ENCODE results near the gene YBX2.

Gene YBX2

DNA sequence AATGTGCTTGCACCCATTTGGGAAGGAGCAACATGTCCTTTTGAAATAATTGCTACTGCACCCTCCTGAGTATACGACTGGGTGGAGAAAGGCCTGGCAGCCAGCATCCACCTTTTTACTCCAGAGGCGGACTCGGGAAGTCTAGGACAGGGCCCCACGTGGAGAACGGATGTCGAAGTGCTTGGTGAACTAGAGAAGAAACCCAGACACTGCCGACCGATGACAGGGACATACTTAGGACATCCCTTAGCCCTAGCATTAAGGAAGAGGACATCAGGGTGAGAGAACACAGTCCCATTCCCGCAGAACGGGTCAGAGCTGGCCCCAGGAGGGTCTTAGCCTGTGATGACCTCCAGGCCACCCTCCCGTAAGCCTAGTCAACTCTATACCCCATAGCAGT, 3.8 kb downstream of the YBX2 start:
- no peak for DNase-seq (ENCODE audit: low read depth in 1 of 2, low spot score in 1 of 2)
- H3K27ac ChIP-seq (replicated peaks) = no peak overlapping the region
- TF ChIP-seq, protein P1, sequence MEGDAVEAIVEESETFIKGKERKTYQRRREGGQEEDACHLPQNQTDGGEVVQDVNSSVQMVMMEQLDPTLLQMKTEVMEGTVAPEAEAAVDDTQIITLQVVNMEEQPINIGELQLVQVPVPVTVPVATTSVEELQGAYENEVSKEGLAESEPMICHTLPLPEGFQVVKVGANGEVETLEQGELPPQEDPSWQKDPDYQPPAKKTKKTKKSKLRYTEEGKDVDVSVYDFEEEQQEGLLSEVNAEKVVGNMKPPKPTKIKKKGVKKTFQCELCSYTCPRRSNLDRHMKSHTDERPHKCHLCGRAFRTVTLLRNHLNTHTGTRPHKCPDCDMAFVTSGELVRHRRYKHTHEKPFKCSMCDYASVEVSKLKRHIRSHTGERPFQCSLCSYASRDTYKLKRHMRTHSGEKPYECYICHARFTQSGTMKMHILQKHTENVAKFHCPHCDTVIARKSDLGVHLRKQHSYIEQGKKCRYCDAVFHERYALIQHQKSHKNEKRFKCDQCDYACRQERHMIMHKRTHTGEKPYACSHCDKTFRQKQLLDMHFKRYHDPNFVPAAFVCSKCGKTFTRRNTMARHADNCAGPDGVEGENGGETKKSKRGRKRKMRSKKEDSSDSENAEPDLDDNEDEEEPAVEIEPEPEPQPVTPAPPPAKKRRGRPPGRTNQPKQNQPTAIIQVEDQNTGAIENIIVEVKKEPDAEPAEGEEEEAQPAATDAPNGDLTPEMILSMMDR (IDR thresholded peaks at IDR 0.05; ENCODE audit: insufficient read depth, low read length) = no peak
- TF ChIP-seq, protein P2, sequence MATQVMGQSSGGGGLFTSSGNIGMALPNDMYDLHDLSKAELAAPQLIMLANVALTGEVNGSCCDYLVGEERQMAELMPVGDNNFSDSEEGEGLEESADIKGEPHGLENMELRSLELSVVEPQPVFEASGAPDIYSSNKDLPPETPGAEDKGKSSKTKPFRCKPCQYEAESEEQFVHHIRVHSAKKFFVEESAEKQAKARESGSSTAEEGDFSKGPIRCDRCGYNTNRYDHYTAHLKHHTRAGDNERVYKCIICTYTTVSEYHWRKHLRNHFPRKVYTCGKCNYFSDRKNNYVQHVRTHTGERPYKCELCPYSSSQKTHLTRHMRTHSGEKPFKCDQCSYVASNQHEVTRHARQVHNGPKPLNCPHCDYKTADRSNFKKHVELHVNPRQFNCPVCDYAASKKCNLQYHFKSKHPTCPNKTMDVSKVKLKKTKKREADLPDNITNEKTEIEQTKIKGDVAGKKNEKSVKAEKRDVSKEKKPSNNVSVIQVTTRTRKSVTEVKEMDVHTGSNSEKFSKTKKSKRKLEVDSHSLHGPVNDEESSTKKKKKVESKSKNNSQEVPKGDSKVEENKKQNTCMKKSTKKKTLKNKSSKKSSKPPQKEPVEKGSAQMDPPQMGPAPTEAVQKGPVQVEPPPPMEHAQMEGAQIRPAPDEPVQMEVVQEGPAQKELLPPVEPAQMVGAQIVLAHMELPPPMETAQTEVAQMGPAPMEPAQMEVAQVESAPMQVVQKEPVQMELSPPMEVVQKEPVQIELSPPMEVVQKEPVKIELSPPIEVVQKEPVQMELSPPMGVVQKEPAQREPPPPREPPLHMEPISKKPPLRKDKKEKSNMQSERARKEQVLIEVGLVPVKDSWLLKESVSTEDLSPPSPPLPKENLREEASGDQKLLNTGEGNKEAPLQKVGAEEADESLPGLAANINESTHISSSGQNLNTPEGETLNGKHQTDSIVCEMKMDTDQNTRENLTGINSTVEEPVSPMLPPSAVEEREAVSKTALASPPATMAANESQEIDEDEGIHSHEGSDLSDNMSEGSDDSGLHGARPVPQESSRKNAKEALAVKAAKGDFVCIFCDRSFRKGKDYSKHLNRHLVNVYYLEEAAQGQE (IDR thresholded peaks at IDR 0.05; ENCODE audit: insufficient replicate concordance, low read depth) = no peak
- TF ChIP-seq GABPA (IDR thresholded peaks at IDR 0.05; ENCODE audit: low read depth) (no peak), POLR2AphosphoS5 (IDR thresholded peaks at IDR 0.05; ENCODE audit: low read depth) (no peak), SPI1 (IDR thresholded peaks at IDR 0.05; ENCODE audit: borderline replicate concordance, low read depth) (no peak)
- H3K27me3 ChIP-seq (ENCODE audit: insufficient read depth, poor library complexity, severe bottlenecking) = peaks cover 2% of the 10 kb centered on the region
- no peak overlapping the region for H3K4me3 ChIP-seq (replicated peaks; ENCODE audit: insufficient read depth, low read length)

DNA sequence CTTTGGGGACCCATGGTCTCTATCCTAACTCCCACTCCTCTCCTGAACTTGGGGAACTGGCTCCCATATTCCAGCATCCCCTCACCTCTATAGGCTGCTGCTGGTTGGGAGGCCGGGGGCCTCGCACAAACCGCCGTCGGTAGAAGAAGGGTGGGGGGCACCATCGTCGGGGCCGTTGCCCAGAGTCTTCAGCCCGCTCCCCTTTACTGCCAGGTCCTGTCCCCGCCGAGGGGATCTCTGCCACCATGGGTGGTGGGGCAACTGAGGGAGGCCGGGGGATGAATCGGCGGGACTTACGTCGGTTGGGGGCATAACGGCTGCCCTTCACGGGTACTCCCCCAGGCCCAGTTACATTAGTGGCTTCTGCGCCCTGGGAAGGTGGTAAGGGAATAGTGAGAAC, 4.3 kb downstream of the YBX2 start:
- Histone ChIP-seq H3K27me3 (ENCODE audit: insufficient read depth, poor library complexity, severe bottlenecking) (peaks cover 2% of the 10 kb centered on the region), H3K4me3 (replicated peaks; ENCODE audit: insufficient read depth, low read length) (no peak overlapping the region), H3K27ac (replicated peaks) (no peak overlapping the region)
- DNase-seq (ENCODE audit: low read depth in 1 of 2, low spot score in 1 of 2) = no peak
- TF ChIP-seq, protein P2 (IDR thresholded peaks at IDR 0.05; ENCODE audit: insufficient replicate concordance, low read depth) = no peak
- TF ChIP-seq SPI1 (IDR thresholded peaks at IDR 0.05; ENCODE audit: borderline replicate concordance, low read depth) (no peak), GABPA (IDR thresholded peaks at IDR 0.05; ENCODE audit: low read depth) (no peak), POLR2AphosphoS5 (IDR thresholded peaks at IDR 0.05; ENCODE audit: low read depth) (no peak)
- TF ChIP-seq, protein P1 (IDR thresholded peaks at IDR 0.05; ENCODE audit: insufficient read depth, low read length) = no peak

DNA sequence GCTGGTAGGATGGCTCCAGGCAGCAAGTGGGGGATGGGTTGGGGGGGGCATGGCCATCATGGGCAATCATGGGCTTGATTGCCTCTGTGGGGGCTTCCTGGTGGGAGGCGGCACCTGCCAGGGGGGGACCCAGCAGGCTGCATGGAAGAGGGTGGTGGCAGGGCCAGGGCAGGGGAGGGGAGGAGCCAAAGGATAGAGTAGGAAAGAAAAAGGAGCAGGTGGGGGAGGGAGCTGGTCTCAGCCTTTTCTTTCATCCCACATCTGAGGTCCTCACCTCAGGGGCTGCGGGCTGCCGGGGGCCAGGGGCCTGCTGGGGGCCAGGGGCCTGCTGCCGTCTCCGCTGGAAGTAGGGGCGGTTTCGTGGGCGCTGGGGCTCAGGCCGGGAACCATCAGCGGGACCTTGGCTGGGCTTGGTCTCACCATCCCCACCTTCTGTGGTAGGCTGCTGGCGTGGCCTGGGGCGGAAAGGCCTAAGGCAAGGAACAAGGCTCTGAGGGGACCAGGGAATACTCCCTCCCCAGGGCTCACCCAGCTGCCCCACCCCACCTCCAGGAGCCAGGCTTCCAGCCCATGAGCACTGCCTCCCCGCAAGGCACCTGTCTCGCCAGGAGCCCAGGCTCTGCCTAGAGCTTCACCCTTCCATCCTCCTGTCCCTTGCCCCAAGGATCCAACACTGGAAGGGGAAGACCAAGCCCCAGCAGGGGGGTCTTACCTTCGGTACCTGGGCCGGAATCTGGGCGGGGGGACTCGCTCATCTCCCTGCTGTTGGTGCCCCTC, 5.0 kb downstream of the YBX2 start:
- TF ChIP-seq SPI1 (IDR thresholded peaks at IDR 0.05; ENCODE audit: borderline replicate concordance, low read depth) = no peak
- TF ChIP-seq, protein P2 (IDR thresholded peaks at IDR 0.05; ENCODE audit: insufficient replicate concordance, low read depth) = no peak
- no peak for TF ChIP-seq GABPA (IDR thresholded peaks at IDR 0.05; ENCODE audit: low read depth)
- TF ChIP-seq, protein P1 (IDR thresholded peaks at IDR 0.05; ENCODE audit: insufficient read depth, low read length) = no peak
- TF ChIP-seq POLR2AphosphoS5 (IDR thresholded peaks at IDR 0.05; ENCODE audit: low read depth) = no peak
- no peak for DNase-seq (ENCODE audit: low read depth in 1 of 2, low spot score in 1 of 2)
- no peak overlapping the region for H3K4me3 ChIP-seq (replicated peaks; ENCODE audit: insufficient read depth, low read length)
- H3K27me3 ChIP-seq (ENCODE audit: insufficient read depth, poor library complexity, severe bottlenecking) = no peaks in the 10 kb centered on the region
- no peak overlapping the region for H3K27ac ChIP-seq (replicated peaks)

Measured in HL-60 (cell line).